HG02571 (cell line): ENCODE data around the gene EVL.
"Not testable (repeated sequence)": the region's sequence is repeated elsewhere in the genome, so short reads cannot be mapped to it uniquely, and the experiment has no call there.

Source experiments
- ATAC-seq: cut with Tn5 transposase; IDR thresholded peaks from one replicate; pipeline ENCODE4 v1.9.1; 2021; ENCODE audit warnings: mild to moderate bottlenecking, moderate library complexity; ENCODE audit not compliant: unreplicated experiment

Gene EVL

GRCh38 chr14:100064335-100065092 is 708 bp upstream of the EVL start:
- ATAC-seq, result not testable (repeated sequence)

- ATAC-seq, result no peak
Measured at GRCh38 chr14:100065942-100066574, 836 bp downstream of the EVL start.

GRCh38 chr14:100066962-100067361 is 1.7 kb downstream of the EVL start:
- no peak for ATAC-seq

GRCh38 chr14:100067481-100067880 is 2.3 kb downstream of the EVL start:
- no peak for ATAC-seq

- peak; percentile 24 for ATAC-seq
Measured at GRCh38 chr14:100067971-100068959, 3.0 kb downstream of the EVL start.

GRCh38 chr14:100069161-100069800 is 4.1 kb downstream of the EVL start:
- no peak for ATAC-seq

GRCh38 chr14:100070310-100070709 is 5.1 kb downstream of the EVL start:
- no peak for ATAC-seq

GRCh38 chr14:100071545-100071944 is 6.3 kb downstream of the EVL start:
- no peak for ATAC-seq

- no peak for ATAC-seq
Measured at GRCh38 chr14:100072783-100073346, 7.6 kb downstream of the EVL start.

GRCh38 chr14:100073576-100074430 is 8.6 kb downstream of the EVL start:
- no peak for ATAC-seq

- no peak for ATAC-seq
Measured at GRCh38 chr14:100074431-100075100, 9.3 kb downstream of the EVL start.

- ATAC-seq, result no peak
Measured at GRCh38 chr14:100075681-100076080, 10.5 kb downstream of the EVL start.

GRCh38 chr14:100076133-100076532 is 10.9 kb downstream of the EVL start:
- ATAC-seq, result no peak

- no peak for ATAC-seq
Measured at GRCh38 chr14:100076606-100077005, 11.4 kb downstream of the EVL start.

GRCh38 chr14:100077441-100077840 is 12.2 kb downstream of the EVL start:
- no peak for ATAC-seq

- no peak for ATAC-seq
Measured at GRCh38 chr14:100078216-100078803, 13.1 kb downstream of the EVL start.

- no peak for ATAC-seq
Measured at GRCh38 chr14:100078997-100079725, 13.9 kb downstream of the EVL start.

GRCh38 chr14:100079726-100080005 is 14.4 kb downstream of the EVL start:
- ATAC-seq, result no peak
